Cerebellar nuclear complex (tissue), 1 donor: ENCODE data around the gene HOXC13.

ENCODE experiments used
- DNase-seq, 2 experiments: peaks; one replicate each; lab custom pipeline; 2025; lab: John Stamatoyannopoulos, UW

Gene HOXC13

DNA sequence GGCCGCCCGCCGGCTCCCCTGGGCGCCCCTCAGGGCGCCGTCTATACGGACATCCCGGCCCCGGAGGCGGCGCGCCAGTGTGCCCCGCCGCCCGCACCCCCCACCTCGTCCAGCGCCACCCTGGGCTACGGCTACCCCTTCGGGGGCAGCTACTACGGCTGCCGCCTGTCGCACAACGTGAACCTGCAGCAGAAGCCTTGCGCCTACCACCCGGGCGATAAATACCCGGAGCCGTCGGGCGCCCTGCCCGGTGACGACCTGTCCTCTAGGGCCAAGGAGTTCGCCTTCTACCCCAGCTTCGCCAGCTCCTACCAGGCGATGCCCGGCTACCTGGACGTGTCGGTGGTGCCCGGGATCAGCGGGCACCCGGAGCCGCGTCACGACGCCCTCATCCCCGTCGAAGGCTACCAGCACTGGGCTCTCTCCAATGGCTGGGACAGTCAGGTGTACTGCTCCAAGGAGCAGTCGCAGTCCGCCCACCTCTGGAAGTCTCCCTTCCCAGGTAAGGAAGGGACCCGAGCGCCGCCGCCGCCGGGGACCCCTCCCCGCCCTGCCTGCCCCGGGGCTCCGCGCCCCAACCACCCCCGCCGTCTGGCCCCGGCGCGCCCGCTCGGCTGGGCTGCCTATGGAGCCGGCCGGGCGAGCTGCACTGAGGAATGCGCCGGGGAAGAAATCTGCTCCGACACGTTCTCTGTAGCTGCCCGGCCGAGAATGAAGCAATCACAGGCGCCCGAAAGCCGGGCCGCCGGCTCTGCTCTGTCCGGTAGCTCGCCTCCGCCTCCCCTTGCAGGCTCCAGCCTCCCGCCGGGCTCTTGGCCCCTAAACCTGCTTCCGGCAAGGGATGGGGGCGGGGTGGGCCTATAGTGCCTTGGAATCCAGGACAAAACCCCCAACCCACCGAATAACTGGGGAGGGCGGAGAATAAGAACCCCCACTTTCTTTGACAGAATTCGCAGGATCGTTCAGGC, 794 bp downstream of the HOXC13 start:
- no peak for DNase-seq

DNA sequence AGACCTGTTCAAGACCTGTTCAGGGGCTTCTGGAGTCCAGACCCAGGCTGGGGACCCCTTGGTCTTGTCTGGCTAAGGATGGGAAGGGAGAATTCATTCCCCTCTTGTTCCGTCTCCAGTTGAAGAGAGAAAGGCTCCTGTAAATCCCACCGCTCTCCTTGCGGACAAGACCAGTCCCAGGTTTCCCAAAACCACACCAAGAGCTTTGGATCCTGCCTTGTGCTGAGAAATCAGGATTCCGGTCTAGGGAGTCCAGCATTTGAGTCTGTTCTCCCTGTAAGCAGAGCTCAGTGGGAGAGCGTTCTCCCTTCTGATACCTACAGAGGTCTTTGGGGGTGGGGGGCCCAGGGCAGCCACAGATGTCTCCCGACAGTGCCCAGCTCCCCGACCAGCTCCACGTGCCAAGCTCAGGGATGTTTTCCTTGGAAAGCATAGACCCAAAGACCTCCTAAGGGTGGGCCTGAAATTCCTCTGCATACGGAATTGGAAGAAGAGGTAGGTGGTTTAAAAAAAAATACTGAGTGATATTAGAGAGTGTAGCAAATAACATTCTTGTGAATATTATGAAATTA, 1.9 kb downstream of the HOXC13 start:
- DNase-seq = no peak

- no peak for DNase-seq
Measured at GRCh38 chr12:53941187-53941586, 2.6 kb downstream of the HOXC13 start.

DNA sequence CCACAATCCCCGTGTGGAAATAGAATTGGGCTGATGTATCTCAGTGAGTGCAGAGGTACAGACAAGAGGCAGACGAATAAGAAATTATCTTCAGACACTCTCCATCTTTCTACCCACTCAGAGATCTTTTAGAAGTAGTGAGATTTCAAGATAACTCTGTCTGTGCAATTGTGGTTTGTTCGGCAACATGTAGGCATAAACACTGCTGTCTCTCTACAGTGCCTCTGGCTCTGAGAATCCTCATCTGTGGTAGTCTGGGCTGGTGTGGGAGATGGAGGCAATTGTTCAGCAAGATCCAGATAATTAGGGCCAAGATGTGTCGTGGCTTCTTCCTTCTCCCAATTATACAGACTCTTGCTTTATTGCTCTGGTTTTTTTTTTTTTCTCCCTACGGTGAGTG, 3.1 kb downstream of the HOXC13 start:
- no peak for DNase-seq

GRCh38 chr12:53942467-53942997, 3.9 kb downstream of the HOXC13 start:
- DNase-seq = no peak

DNA sequence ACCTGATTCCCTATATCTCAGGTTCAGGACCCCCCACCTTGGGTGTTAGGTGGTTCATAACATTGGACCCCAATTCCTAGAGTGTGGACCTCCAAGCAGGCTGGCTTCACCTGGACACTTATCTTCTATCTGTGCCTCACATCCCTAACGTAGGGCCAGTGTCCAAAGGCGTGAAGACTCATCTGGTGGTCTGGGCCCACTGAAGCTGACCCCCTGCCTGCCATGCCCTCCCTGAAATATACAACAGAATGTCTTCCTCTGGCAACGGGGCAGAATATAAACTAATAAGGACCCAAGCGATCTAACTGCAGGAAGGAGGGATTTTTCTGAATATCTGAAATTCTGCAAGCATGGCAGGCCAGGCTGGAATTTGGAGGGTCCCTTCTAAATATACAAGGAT, 5.6 kb downstream of the HOXC13 start:
- DNase-seq = no peak

DNA sequence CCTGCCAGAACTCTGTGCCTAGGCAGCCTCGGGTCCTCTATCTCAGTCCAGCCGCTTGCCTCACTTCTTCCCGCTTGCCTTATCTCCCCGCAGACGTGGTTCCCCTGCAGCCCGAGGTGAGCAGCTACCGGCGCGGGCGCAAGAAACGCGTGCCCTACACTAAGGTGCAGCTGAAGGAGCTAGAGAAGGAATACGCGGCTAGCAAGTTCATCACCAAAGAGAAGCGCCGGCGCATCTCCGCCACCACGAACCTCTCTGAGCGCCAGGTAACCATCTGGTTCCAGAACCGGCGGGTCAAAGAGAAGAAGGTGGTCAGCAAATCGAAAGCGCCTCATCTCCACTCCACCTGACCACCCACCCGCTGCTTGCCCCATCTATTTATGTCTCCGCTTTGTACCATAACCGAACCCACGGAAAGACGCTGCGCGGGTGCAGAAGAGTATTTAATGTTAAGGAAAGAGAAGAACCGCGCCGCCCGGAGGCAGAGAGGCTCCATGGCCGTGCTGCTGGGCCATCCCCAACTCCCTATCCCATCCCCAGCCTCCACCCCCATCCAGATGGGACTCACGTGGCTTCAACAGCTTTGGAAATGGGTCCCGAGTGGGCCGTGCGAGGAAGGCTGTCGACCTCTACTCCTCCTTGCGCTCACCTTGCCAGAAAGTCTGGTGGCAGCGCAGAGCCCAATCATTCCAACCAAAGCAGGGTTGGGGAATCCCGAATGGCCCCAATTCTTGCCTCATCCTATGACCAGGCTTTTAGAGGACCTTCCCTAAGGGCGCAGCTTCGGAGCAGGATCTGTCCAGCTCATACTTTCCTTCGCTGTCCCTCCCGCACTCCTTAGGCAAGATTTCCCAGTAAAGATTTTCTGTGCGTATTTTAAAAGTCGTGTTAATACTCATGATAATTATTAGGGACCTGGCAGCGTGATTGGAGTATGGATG, 6.5 kb downstream of the HOXC13 start:
- no peak for DNase-seq

DNA sequence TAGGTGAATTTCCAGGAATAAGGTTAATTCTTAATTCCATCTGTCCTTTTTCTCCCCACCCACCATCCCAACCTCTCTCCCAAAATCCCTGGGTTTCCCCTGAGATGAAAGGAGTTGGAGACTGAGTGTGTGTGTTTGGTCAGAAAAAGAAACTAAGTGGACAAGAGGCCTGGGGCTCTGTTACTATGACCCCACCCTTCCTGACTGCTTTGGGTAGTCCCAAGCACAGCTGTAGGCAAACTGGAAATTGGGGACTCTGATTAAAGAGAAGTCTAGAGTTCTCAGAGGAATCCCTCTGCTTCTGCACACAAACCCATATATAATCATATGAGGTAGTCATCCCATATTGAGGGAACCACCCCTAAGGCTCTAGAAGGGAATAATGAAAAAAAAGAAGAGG, 9.1 kb downstream of the HOXC13 start:
- no peak for DNase-seq

- DNase-seq = no peak
Measured at GRCh38 chr12:53948650-53949593, 10.3 kb downstream of the HOXC13 start.

- DNase-seq = no peak
Measured at GRCh38 chr12:53949631-53950436, 11.2 kb downstream of the HOXC13 start.

DNA sequence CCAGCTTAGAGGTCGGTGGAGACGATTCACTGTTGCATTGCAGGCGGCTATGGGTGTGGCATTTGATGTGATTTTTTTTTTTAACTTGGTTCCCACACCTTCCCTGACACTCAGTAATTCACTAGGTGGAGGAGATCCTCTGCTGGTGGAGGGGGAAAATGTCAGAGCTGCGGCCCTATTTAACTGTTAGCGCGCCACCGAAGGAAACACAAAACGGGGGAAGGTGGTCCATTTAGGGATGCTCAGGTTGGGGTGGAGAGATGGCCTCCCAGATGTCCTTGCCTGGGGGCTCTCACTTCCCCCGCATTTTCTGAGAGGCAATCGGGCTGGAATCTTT, 11.8 kb downstream of the HOXC13 start:
- DNase-seq = no peak

DNA sequence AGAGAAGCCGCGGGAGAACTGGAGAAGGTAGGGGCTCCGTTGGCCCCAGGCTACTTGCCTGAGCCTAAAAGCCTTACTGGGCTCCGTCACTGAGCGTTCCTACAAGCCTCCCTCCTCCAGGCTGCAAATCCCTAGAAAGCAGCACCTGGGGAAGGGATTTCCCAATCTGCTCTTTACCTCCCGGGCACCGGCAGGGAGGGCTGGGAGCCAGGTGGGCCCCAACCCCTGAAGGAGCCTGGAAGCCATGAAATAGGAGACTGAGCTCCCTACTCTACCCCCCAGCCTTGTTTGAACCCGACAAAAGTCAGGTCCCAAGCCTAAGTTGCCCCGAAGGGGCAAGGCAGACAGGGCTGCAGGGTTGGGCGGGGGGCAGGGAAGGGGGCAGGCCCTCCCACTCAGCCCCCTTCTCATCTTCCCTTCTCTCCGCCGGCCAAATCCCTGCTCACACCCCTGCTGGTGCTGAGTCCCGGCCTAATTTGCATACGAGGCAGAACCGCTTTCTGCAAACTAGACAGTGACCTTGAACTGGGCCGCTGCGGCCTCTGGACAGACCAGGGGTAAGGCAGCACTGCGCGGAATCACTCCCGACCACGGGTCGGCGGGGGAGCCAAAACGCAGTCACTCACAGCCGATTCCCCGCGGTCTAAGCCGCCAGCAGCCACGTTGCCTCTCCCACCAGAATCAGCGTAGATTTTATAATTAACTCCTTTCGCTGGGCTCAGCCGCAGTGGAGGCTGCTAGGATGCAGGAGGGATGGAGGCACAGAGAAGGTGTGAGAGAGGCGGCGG, 12.4 kb downstream of the HOXC13 start:
- DNase-seq = no peak

- no peak for DNase-seq
Measured at GRCh38 chr12:53951577-53952334, 13.1 kb downstream of the HOXC13 start.

- no peak for DNase-seq
Measured at GRCh38 chr12:53952335-53952694, 13.7 kb downstream of the HOXC13 start.

GRCh38 chr12:53952871-53953734, 14.5 kb downstream of the HOXC13 start:
- no peak for DNase-seq

DNA sequence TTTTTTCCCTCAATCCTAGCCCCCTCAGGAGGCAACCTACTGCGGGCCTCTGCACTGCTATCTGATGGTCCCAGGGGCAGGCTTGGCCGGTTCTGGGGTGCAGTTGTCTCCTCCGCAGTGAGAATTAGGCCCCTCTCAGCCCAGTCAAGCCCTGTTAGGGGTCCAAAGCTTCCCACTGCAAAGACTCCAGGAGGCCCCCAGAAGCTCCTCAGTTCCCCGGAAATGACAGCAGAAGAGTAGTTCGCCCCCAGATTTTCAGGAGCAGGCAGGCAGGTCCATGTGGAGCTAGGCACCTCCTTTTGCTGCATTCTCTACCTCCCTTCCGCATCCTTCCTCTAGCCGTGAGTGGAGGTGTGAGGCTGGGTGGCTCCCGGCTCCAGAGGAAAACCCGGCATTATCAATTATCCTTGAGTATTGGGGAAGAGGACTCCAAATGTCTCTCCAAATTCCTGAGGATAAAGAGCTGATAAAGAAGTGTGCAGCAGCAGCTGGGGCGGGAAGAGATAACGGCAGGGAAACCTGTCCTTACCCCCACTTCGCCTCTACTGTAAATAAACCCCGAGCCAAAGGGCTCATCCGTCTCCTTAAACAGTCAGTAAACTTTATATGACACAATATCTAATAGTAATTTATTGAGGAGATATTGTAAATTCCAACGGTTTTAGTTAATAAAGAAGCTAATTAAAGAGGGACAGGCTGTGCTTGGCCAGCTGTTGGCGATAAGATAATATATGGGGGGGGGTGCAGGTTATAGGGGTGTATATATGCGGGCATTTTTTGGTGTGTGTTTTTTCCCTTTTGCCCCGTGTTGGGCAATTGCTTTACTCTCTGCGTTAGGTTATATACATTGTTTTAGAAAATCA, 15.4 kb downstream of the HOXC13 start:
- DNase-seq = no peak

DNA sequence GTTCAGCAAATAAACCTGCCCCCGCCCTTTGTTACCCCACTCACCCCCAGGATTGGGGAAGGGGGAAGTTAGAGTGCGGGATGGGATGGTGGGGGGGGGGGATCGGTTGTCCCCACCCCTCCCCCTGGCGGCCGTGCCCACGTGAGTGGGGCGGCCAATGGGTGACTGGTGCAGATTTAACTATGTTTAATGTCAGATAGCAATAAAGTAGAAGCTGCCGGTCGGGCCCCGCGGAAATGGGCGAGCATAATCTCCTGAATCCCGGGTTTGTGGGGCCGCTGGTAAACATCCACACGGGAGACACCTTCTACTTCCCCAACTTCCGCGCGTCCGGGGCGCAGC, 16.0 kb downstream of the HOXC13 start, which contains the start of gene HOXC12:
Gene HOXC12, plus strand, starts transcription at position 210 of the 342 bp plus-strand sequence. Its CDS starts 27 bp downstream, at position 237.
- no peak for DNase-seq
